ENCODE measurements around the gene INHBB. TPM values are rescaled to one million over a fixed set of nuclear protein-coding genes. Genes with fewer than 3 reads are reported as not detected.

The INHBB gene
- total RNA-seq, 6 experiments from 2014 or later: 0.37 to 15.9 (median 9.6) TPM

DNA sequence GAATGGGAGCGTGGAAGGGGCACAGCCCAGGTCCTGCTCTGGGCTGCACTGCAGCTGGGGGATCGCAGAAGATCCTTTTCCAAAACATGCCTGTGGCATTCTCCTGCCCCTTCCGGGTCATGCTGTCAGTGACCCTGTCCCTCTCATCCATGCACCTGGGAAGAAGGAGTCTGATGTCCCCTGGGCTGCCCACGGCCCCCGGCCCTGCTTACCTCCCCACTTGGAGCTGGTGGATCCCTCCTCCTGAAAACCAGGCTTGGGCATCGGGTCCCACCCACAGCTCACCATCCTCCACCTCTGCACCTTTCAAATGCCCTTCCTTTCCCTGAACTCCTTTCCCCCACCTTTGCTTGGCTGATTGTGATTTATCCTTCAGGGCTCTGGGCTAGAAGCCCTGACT is 11.8 kb downstream of the INHBB start:
- Histone ChIP-seq H3K4me1 (no peaks in the 10 kb centered on the region), H3K9me3 (no peaks in the 10 kb centered on the region), H3K36me3 (no peaks in the 10 kb centered on the region), H3K27ac (no peak overlapping the region), H3K27me3 (no peaks in the 10 kb centered on the region), H3K4me3 (no peak overlapping the region)
- WGBS (ENCODE audit: insufficient coverage, low coverage, low lambda C conversion rate, missing lambda C conversion rate): 71% methylated on average over 5 of the region's 6 CpGs
- DNase-seq (no peak), ATAC-seq (no peak)
- no peak for TF ChIP-seq POLR2A (IDR thresholded peaks at IDR 0.05)
- TF ChIP-seq, protein P1, sequence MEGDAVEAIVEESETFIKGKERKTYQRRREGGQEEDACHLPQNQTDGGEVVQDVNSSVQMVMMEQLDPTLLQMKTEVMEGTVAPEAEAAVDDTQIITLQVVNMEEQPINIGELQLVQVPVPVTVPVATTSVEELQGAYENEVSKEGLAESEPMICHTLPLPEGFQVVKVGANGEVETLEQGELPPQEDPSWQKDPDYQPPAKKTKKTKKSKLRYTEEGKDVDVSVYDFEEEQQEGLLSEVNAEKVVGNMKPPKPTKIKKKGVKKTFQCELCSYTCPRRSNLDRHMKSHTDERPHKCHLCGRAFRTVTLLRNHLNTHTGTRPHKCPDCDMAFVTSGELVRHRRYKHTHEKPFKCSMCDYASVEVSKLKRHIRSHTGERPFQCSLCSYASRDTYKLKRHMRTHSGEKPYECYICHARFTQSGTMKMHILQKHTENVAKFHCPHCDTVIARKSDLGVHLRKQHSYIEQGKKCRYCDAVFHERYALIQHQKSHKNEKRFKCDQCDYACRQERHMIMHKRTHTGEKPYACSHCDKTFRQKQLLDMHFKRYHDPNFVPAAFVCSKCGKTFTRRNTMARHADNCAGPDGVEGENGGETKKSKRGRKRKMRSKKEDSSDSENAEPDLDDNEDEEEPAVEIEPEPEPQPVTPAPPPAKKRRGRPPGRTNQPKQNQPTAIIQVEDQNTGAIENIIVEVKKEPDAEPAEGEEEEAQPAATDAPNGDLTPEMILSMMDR (IDR thresholded peaks at IDR 0.05): no peak
- intact Hi-C loops (cut with DNase I): loop anchor here in 1 of 2 donors (10.0 kb wide), 1 partner anchor 77 kb away; no protein-coding TSS in a partner anchor

DNA sequence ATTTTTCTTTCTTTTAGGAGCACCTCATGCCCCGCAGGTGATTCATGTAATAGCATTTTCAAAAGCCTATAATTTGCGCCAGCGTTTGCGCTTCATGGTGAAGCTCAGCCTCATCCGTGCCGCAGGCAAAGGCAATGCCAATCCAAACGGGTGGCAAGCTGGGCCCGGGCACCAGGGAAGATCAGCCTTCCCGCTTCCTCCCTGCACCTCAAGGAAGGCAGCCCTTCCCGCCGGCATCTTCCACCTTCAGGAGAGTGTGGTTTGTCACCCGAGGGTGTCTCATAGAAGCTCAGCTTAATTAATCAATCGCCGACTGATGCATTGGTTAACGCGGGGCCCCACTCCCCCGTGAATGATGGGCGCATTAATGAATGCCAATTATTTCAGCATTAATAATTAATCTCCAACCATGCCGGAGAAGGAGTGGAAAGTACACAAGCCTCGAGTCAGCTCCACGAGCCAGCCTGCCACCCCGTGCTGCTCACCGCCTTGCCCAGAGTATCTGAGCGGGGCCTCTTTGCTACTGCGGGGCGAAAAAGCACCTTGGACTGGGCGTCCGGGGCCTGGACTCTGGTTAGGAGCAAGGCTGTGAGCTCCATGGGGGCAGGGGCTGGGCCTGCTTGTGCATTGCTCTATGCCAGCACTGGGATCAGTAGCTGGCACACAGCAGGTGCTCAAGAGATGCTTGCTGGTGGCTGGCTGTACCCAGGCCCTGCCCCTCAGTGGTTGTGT is 13.0 kb downstream of the INHBB start:
- 93% methylated on average over 3 of the region's 28 CpGs for WGBS (ENCODE audit: insufficient coverage, low coverage, low lambda C conversion rate, missing lambda C conversion rate)
- H3K9me3 ChIP-seq: no peaks in the 10 kb centered on the region
- H3K4me3 ChIP-seq: no peak overlapping the region
- TF ChIP-seq, protein P1 (IDR thresholded peaks at IDR 0.05): no peak
- no peak for TF ChIP-seq POLR2A (IDR thresholded peaks at IDR 0.05)
- no peaks in the 10 kb centered on the region for H3K4me1 ChIP-seq
- no peaks in the 10 kb centered on the region for H3K36me3 ChIP-seq
- ATAC-seq (no peak), DNase-seq (no peak)
- H3K27me3 ChIP-seq: no peaks in the 10 kb centered on the region
- no peak overlapping the region for H3K27ac ChIP-seq
- intact Hi-C loops (cut with DNase I): loop anchor here in 1 of 2 donors (10.0 kb wide), 1 partner anchor 76 kb away; no protein-coding TSS in a partner anchor

DNA sequence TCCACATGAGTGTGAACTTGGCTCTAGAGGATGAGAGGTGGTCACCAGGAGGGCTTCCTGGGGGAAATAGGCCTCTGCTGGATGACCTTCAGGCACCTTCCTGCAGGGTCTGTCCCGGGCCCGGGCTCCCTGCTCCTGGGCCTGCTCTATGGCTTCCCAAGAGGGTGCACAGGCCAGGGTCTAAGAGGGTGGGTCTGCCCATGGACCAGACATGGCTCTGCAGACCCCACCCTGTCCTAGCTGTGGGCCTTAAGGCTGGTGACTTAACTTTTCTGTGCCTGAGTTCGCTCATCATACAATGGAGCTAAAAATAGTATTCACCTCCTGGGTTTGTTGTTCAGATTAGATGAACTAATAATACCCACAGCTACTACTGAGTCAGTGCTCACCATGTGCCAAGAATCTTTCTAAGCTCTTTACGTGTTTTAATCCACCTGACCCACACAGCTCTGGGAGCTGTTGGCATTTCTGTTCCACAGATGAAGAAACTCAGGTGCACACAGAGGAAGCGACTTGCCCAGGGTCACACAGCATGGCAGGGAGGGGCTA is 14.4 kb downstream of the INHBB start:
- no peaks in the 10 kb centered on the region for H3K9me3 ChIP-seq
- H3K27ac ChIP-seq: no peak overlapping the region
- 60% methylated on average over 2 of the region's 5 CpGs for WGBS (ENCODE audit: insufficient coverage, low coverage, low lambda C conversion rate, missing lambda C conversion rate)
- intact Hi-C loops (cut with DNase I): no loop called here
- no peak for DNase-seq
- no peak for TF ChIP-seq POLR2A (IDR thresholded peaks at IDR 0.05)
- TF ChIP-seq, protein P1 (IDR thresholded peaks at IDR 0.05): no peak
- H3K27me3 ChIP-seq: no peaks in the 10 kb centered on the region
- no peak overlapping the region for H3K4me3 ChIP-seq
- ATAC-seq: no peak
- H3K4me1 ChIP-seq: no peaks in the 10 kb centered on the region
- no peaks in the 10 kb centered on the region for H3K36me3 ChIP-seq

DNA sequence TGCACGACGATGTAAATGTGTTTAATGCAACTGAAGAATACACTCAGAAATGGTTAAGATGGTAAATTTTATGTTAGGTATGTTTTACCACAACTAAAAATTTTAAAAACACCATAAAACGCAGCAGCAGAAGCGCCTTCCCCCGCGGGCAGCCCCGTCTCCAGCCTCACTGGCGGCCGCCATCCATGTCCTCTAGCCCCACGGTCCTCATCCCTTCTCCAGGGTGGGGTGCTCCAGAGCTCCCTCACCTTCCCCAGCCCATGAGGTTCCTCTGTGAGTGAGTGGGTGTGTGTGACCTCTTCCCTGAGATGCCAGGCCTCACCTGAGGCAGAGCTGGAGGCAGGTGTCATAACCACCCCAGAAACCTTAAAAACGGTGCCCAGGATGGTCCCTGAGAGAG is 17.0 kb downstream of the INHBB start:
- WGBS (ENCODE audit: insufficient coverage, low coverage, low lambda C conversion rate, missing lambda C conversion rate): 95% methylated on average over 10 of the region's 11 CpGs
- no peak for ATAC-seq
- TF ChIP-seq, protein P1 (IDR thresholded peaks at IDR 0.05): no peak
- TF ChIP-seq POLR2A (IDR thresholded peaks at IDR 0.05): no peak
- H3K4me3 ChIP-seq: no peak overlapping the region
- no peaks in the 10 kb centered on the region for H3K36me3 ChIP-seq
- H3K9me3 ChIP-seq: no peaks in the 10 kb centered on the region
- intact Hi-C loops (cut with DNase I): no loop called here
- DNase-seq: no peak
- H3K27ac ChIP-seq: no peak overlapping the region
- no peaks in the 10 kb centered on the region for H3K4me1 ChIP-seq
- no peaks in the 10 kb centered on the region for H3K27me3 ChIP-seq

Data from right lobe of liver (tissue), 6 donors.